ENCODE results near the gene LRRIQ4. TPM values are rescaled to one million over a fixed set of nuclear protein-coding genes. Genes with fewer than 3 reads are reported as not detected.

LRRIQ4 gene
- total RNA-seq, 2 donors from 2014 or later, result not detected

DNA sequence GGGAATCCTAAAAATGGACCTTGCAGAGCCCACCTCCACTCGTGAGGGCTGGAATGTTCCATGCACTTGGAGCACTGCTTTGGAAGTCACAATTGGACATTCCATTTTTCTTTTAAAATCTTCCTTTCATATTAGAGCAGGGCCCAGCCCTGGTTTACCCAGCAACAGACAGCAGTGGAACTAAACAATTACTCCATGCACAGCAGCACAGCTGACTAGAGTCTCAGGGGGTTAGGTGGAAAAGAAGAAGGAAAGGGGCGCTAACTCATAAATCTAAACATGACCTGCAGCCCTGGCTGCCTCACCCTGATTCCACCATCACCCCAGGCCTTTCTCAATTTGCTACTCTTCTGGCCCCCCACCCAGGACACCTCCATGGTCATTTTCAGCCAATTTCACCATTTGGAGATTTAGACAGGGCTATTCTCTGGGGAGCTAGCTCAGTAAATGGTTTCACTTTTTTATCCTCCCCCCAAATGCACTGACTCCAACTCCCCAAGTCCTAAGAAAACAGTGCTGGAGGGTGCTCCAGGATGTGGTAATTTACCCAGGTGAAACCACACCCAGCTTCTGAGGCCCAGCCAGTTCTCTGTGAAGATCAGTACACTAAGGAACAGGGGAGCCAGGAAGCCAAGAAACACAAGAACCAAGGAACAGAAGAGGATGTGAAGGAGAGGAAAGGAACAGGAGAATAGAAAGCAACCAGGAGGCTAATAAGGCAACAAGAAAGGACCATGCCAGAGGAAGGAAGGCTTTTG lies 58.6 kb downstream of the LRRIQ4 start:
- DNase-seq (ENCODE audit: low spot score) (no peak), ATAC-seq (ENCODE audit: insufficient number of reproducible peaks, low FRiP score, low read depth) (no peak)
- H3K27ac ChIP-seq, result no peak overlapping the region

DNA sequence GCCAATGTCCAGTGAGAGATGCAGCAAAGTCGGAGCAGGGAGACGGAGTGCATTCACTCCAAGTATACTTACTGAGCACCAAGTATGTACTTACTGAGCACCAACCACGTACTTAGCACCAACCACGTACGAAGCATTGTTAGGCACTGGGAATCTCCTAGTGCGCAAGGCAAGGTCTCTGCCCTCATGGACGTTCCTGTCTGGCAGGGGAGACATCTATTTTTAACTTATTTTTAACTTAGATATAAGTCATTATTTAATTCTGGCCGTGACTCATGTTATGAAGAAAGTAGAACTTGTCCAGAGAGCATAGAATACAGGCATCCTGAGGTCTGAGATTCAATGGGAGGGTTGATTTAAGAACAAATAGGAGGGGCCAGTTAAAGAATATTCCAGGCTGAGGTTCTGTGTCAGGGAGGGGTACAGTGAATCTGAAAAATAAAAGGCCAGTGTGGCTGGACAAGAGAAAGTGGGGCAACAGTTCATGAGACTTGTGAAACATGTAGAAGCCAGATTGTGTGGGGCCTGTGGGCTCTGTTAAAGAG lies 66.4 kb downstream of the LRRIQ4 start:
- Histone ChIP-seq H3K27ac (no peak overlapping the region), H3K36me3 (no peaks in the 10 kb centered on the region), H3K27me3 (replicated peaks; ENCODE audit: insufficient read depth) (no peaks in the 10 kb centered on the region), H3K9me3 (no peaks in the 10 kb centered on the region), H3K4me1 (ENCODE audit: control insufficient read depth in 1 of 2, low read depth in 2 of 2) (peaks cover 0 to 11% of the 10 kb centered on the region in 2 donors), H3K4me3 (no peak overlapping the region)
- TF ChIP-seq, protein P1, sequence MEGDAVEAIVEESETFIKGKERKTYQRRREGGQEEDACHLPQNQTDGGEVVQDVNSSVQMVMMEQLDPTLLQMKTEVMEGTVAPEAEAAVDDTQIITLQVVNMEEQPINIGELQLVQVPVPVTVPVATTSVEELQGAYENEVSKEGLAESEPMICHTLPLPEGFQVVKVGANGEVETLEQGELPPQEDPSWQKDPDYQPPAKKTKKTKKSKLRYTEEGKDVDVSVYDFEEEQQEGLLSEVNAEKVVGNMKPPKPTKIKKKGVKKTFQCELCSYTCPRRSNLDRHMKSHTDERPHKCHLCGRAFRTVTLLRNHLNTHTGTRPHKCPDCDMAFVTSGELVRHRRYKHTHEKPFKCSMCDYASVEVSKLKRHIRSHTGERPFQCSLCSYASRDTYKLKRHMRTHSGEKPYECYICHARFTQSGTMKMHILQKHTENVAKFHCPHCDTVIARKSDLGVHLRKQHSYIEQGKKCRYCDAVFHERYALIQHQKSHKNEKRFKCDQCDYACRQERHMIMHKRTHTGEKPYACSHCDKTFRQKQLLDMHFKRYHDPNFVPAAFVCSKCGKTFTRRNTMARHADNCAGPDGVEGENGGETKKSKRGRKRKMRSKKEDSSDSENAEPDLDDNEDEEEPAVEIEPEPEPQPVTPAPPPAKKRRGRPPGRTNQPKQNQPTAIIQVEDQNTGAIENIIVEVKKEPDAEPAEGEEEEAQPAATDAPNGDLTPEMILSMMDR (IDR thresholded peaks at IDR 0.05), result no peak
- no peak for ATAC-seq (ENCODE audit: insufficient number of reproducible peaks, low FRiP score, low read depth)
- DNase-seq (ENCODE audit: low spot score), result no peak

More for the DNA sequence above, 58.6 kb downstream of the LRRIQ4 start:
- no peaks in the 10 kb centered on the region for H3K9me3 ChIP-seq
- H3K4me3 ChIP-seq, result no peak overlapping the region
- H3K27me3 ChIP-seq (replicated peaks; ENCODE audit: insufficient read depth), result no peaks in the 10 kb centered on the region
- no peaks in the 10 kb centered on the region for H3K36me3 ChIP-seq
- no peaks in the 10 kb centered on the region for H3K4me1 ChIP-seq (ENCODE audit: control insufficient read depth in 1 of 2, low read depth in 2 of 2)
- TF ChIP-seq, protein P1 (IDR thresholded peaks at IDR 0.05), result no peak

DNA sequence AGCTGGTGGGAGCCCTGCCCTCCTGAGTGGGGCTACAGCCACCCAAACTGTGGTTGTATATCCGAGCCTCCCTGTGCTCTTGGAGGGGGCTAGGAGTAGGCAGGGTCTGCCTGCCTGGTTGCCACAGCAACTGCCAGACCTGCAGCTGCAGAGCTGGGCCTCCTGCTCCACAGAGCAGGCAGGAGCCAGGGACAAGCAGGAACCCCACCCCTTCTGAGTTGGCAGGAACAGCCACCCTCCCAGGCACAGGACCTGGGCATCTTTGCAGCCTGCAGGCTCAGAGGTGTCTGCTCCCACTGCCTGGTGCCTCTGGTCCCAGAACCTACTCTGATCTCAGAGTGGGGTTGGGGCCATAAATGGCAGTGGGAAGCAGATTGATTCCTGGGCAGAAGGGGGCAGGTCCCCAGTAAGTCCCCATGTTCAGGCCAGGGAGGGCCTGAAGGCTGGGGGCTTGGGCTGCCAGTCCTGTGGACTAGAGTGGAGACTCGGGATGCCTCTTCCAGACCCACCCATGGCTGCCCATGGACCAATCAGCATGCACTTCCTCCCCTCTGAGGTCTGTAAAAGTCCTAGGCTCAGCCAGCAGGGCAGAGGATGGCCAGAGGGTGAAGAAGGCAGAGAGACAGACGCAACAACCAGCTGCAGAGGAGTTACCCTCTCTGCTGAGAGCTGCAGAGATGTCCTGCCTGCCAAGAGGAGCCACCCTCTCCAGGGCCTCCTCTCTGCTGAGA lies 67.3 kb downstream of the LRRIQ4 start:
- Histone ChIP-seq H3K4me3 (no peak overlapping the region), H3K27ac (no peak overlapping the region), H3K36me3 (no peaks in the 10 kb centered on the region), H3K4me1 (ENCODE audit: control insufficient read depth in 1 of 2, low read depth in 2 of 2) (peaks cover 0 to 11% of the 10 kb centered on the region in 2 donors), H3K27me3 (replicated peaks; ENCODE audit: insufficient read depth) (no peaks in the 10 kb centered on the region), H3K9me3 (no peaks in the 10 kb centered on the region)
- TF ChIP-seq, protein P1 (IDR thresholded peaks at IDR 0.05), result no peak
- no peak for DNase-seq (ENCODE audit: low spot score)
- no peak for ATAC-seq (ENCODE audit: insufficient number of reproducible peaks, low FRiP score, low read depth)

DNA sequence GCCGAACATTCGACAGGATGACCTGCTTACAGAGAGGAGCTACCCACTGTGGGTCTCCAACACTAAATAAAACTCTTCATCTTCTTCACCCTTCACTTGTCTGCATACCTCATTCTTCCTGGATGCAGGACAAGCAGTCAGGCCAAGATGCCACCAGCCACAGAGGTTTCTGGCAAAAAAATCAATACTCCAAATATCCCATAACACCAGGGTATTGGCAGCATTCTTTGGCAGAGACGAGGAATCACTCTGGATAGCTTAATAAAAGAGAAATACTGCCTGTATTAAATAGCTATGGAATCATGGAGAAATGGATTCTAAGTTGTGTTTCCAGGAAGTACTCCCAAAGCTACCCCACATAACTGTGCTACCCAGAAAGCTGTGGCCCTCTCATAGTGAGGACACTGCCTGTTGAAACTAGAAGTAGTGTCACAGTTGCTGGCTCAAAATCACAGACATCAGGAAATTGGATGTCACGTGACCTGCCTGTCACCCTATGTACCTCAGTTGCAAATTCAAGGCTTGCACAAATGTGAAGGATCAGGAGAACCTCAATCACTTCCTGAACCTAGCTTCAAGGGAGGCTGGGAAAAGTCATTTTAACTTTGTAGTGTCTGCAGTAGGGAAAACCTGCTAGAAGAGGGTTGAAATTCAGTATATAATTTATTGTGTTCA lies 68.0 kb downstream of the LRRIQ4 start:
- peaks cover 0 to 11% of the 10 kb centered on the region in 2 donors for H3K4me1 ChIP-seq (ENCODE audit: control insufficient read depth in 1 of 2, low read depth in 2 of 2)
- H3K9me3 ChIP-seq, result no peaks in the 10 kb centered on the region
- no peak overlapping the region for H3K27ac ChIP-seq
- no peak overlapping the region for H3K4me3 ChIP-seq
- H3K36me3 ChIP-seq, result no peaks in the 10 kb centered on the region
- TF ChIP-seq, protein P1 (IDR thresholded peaks at IDR 0.05), result no peak
- no peak for DNase-seq (ENCODE audit: low spot score)
- no peaks in the 10 kb centered on the region for H3K27me3 ChIP-seq (replicated peaks; ENCODE audit: insufficient read depth)
- ATAC-seq (ENCODE audit: insufficient number of reproducible peaks, low FRiP score, low read depth), result no peak

DNA sequence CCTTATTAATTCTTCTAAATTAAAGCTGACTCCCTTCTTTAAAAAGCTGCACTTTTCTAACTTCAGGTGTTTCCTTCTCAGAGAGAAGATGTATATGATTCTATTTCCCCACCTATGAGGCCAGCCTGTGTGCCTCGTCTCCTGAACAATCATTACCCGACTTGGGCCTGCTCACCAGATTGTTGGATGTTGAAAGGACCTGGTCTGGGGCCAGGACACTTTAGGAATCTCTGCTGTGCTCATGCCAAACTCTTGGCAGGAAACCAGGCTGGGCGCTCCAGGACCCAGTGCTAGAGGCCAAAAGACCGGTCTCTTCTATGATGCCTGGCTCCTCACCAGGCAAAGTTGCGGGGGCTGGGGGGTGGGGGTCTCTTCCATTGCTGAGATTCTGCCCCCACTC lies 74.0 kb downstream of the LRRIQ4 start:
- no peak overlapping the region for H3K27ac ChIP-seq
- TF ChIP-seq, protein P1 (IDR thresholded peaks at IDR 0.05), result no peak
- no peaks in the 10 kb centered on the region for H3K9me3 ChIP-seq
- ATAC-seq (ENCODE audit: insufficient number of reproducible peaks, low FRiP score, low read depth) (no peak), DNase-seq (ENCODE audit: low spot score) (peak; percentile 33)
- H3K36me3 ChIP-seq, result no peaks in the 10 kb centered on the region
- no peak overlapping the region for H3K4me3 ChIP-seq
- peaks cover 0 to 9% of the 10 kb centered on the region in 2 donors for H3K4me1 ChIP-seq (ENCODE audit: control insufficient read depth in 1 of 2, low read depth in 2 of 2)
- no peaks in the 10 kb centered on the region for H3K27me3 ChIP-seq (replicated peaks; ENCODE audit: insufficient read depth)
